IMR-90 (cell line): Measurements from ENCODE around the gene ZNF214. TPM values are rescaled to one million over a fixed set of nuclear protein-coding genes. Genes with fewer than 3 reads are reported as not detected.

Experiments
- ATAC-seq: fragments of 200-7000 bp; cut with Tn5 transposase; 2 replicates; pipeline ENCODE4 v1.9.1; 2020; ENCODE audit warnings: low read depth, mild to moderate bottlenecking, moderate library complexity
- BruUV-seq: library from RNA; stranded (reverse); fragments of 400-500 nt; replicated peaks from 2 replicates; lab custom pipeline; 2021; lab: Mats Ljungman, UMichigan
- CTCF ChIA-PET: fragments of 300-600 bp; formaldehyde crosslinking; extraction: SDS; loops from one replicate; lab custom pipeline; 2021; ENCODE audit warnings: antibody characterized with exemption; lab: Yijun Ruan, JAX
- POLR2A ChIA-PET: fragments of 300-600 bp; sonication (Branson Sonifier 250); formaldehyde crosslinking; loops from one replicate; lab custom pipeline; 2022; ENCODE audit warnings: antibody characterized with exemption; ENCODE audit not compliant: unreplicated experiment; lab: Charles Lee
- DNase-seq: peaks from one replicate; pipeline ENCODE4 v3.0.0; 2013
- H2AFZ ChIP-seq: replicated peaks from 2 replicates; pipeline ENCODE3; 2013; ENCODE audit warnings: low read length, mild to moderate bottlenecking; ENCODE audit not compliant: poor library complexity
- H2AK5ac ChIP-seq: 2 replicates; pipeline ENCODE4 v1.6.1; 2013; ENCODE audit warnings: low read depth, low read length, inconsistent platforms
- H2AK9ac ChIP-seq: replicated peaks from 2 replicates; pipeline ENCODE3; 2013; ENCODE audit warnings: mild to moderate bottlenecking, low read depth, low read length, moderate library complexity; ENCODE audit not compliant: poor library complexity
- H2BK120ac ChIP-seq: 2 replicates; pipeline ENCODE4 v1.6.1; 2013; ENCODE audit warnings: low read depth, low read length, inconsistent platforms
- H2BK15ac ChIP-seq: 3 replicates; pipeline ENCODE4 v1.6.1; 2013; ENCODE audit warnings: low read depth, low read length, inconsistent platforms
- H2BK20ac ChIP-seq: 2 replicates; pipeline ENCODE4 v1.6.1; 2013; ENCODE audit warnings: low read depth, mild to moderate bottlenecking, inconsistent platforms, low read length, moderate library complexity
- H2BK5ac ChIP-seq: 2 replicates; pipeline ENCODE4 v1.6.1; 2013; ENCODE audit warnings: mild to moderate bottlenecking, low read depth, low read length, inconsistent platforms; ENCODE audit not compliant: poor library complexity, severe bottlenecking
- H3K14ac ChIP-seq: replicated peaks from 2 replicates; pipeline ENCODE4 v1.6.1; 2013; ENCODE audit warnings: low read depth, low read length, inconsistent platforms
- H3K18ac ChIP-seq: 2 replicates; pipeline ENCODE4 v1.6.1; 2013; ENCODE audit warnings: low read depth, low read length, control low read depth
- H3K23ac ChIP-seq: 2 replicates; pipeline ENCODE4 v1.6.1; 2013; ENCODE audit warnings: low read depth, low read length, inconsistent platforms
- H3K27ac ChIP-seq: 2 replicates; pipeline ENCODE4 v1.5.1; 2013; ENCODE audit warnings: mild to moderate bottlenecking, control low read depth, low read length; ENCODE audit not compliant: insufficient read depth
- H3K27me3 ChIP-seq: 2 replicates; pipeline ENCODE4 v1.6.1; 2013; ENCODE audit warnings: low read length; ENCODE audit not compliant: control insufficient read depth, insufficient read depth
- H3K36me3 ChIP-seq: 2 replicates; pipeline ENCODE4 v1.6.1; 2013; ENCODE audit warnings: low read length, mixed read lengths; ENCODE audit not compliant: control insufficient read depth, insufficient read depth
- H3K4ac ChIP-seq: 2 replicates; pipeline ENCODE4 v1.6.1; 2013; ENCODE audit warnings: low read depth, low read length, inconsistent platforms
- H3K4me1 ChIP-seq: 2 replicates; pipeline ENCODE4 v1.6.1; 2013; ENCODE audit warnings: low read length, mixed read lengths; ENCODE audit not compliant: control insufficient read depth, insufficient read depth
- H3K4me2 ChIP-seq: 2 replicates; pipeline ENCODE4 v1.6.1; 2013; ENCODE audit warnings: low read depth, mild to moderate bottlenecking, control low read depth, low read length, moderate library complexity
- H3K4me3 ChIP-seq: 2 replicates; pipeline ENCODE4 v1.5.1; 2013; ENCODE audit warnings: low read depth, mild to moderate bottlenecking, control low read depth, low read length, moderate library complexity; ENCODE audit not compliant: insufficient read depth
- H3K56ac ChIP-seq: 2 replicates; pipeline ENCODE4 v1.6.1; 2013; ENCODE audit warnings: low read length, inconsistent platforms; ENCODE audit not compliant: insufficient read depth; ENCODE audit errors: extremely low read depth
- H3K79me1 ChIP-seq, 2 experiments: 2 replicates each; pipeline ENCODE4 v1.6.1; 2013; ENCODE audit warnings: low read length in 2 of 2, inconsistent platforms in 1 of 2, low read depth in 1 of 2
- H3K9ac ChIP-seq: 2 replicates; pipeline ENCODE4 v1.6.1; 2013; ENCODE audit warnings: low read depth, low read length, control low read depth
- H3K9me1 ChIP-seq: 2 replicates; pipeline ENCODE4 v1.6.1; 2013; ENCODE audit warnings: low read length, inconsistent platforms; ENCODE audit not compliant: insufficient read depth
- H3K9me3 ChIP-seq: 2 replicates; pipeline ENCODE4 v1.6.1; 2013; ENCODE audit warnings: low read length; ENCODE audit not compliant: control insufficient read depth, insufficient read depth
- H4K20me1 ChIP-seq: 2 replicates; pipeline ENCODE4 v1.6.1; 2013; ENCODE audit warnings: low read length, inconsistent platforms; ENCODE audit not compliant: insufficient read depth
- H4K5ac ChIP-seq: 2 replicates; pipeline ENCODE4 v1.6.1; 2013; ENCODE audit warnings: mild to moderate bottlenecking, low read depth, low read length, control low read depth
- H4K8ac ChIP-seq, 2 experiments: 2 replicates each; pipeline ENCODE4 v1.6.1; 2013; ENCODE audit warnings: low read depth in 2 of 2, low read length in 2 of 2, control low read depth in 1 of 2, inconsistent platforms in 1 of 2
- H4K91ac ChIP-seq: 2 replicates; pipeline ENCODE4 v1.6.1; 2013; ENCODE audit warnings: low read depth, low read length, inconsistent platforms; ENCODE audit not compliant: insufficient read depth
- BHLHE40 ChIP-seq: fragments of 150-350 bp; IDR thresholded peaks from 2 replicates; pipeline ENCODE4 v1.6.1; 2016; ENCODE audit warnings: mild to moderate bottlenecking, low read depth, low read length
- CTCF ChIP-seq: conservative IDR thresholded peaks from 2 replicates; pipeline ENCODE4 v1.5.1; 2012; ENCODE audit warnings: mild to moderate bottlenecking, low read depth, low read length, improper control_type of control experiment
- MAZ ChIP-seq: IDR thresholded peaks from 2 replicates; pipeline ENCODE4 v1.6.1; 2012; ENCODE audit warnings: low read depth, mild to moderate bottlenecking, low read length, improper control_type of control experiment, moderate library complexity, borderline replicate concordance
- MXI1 ChIP-seq: IDR thresholded peaks from 2 replicates; pipeline ENCODE4 v1.6.1; 2012; ENCODE audit warnings: low read depth, mild to moderate bottlenecking, low read length, moderate library complexity, borderline replicate concordance
- RAD21 ChIP-seq: IDR thresholded peaks from 2 replicates; pipeline ENCODE4 v1.6.1; 2012; ENCODE audit warnings: low read length, improper control_type of control experiment
- dilution Hi-C: fragments of 300-500 bp; cut with HindIII; formaldehyde crosslinking; loops from one replicate; pipeline ENCODE4 v1.14.3; 2018; ENCODE audit warnings: low sequenced_read_pairs; ENCODE audit not compliant: unreplicated experiment
- in situ Hi-C: fragments of 300-500 bp; cut with MboI; formaldehyde crosslinking; loops from 3 replicates; pipeline ENCODE4 v1.14.3; 2019; ENCODE audit warnings: low sequenced_read_pairs, inconsistent platforms, mixed read lengths
- intact Hi-C: fragments of 100-400 bp; cut with micrococcal nuclease; formaldehyde crosslinking; loops from 2 replicates; pipeline ENCODE4 v1.10.0; 2022
- polyA plus RNA-seq, 3 experiments: library from polyadenylated mRNA; depleted of rRNA; stranded (reverse); fragments of >200 nt; gene quantifications; 2 replicates each; pipeline ENCODE4 v1.2.3, GENCODE V29; 2012; ENCODE audit warnings: low replicate concordance in 1 of 3
- total RNA-seq: library from RNA; depleted of rRNA; stranded (reverse); fragments of >200 nt; gene quantifications from 2 replicates; pipeline ENCODE4 v1.2.3, GENCODE V29; 2012

Gene ZNF214
- total and polyA plus RNA-seq, 2 of the 4 experiments (the other 2 are of a cell fraction) = 0.82 to 2.5 TPM

GRCh38 chr11:6995703-6996102, 24.4 kb downstream of the ZNF214 start:
- CTCF ChIA-PET = interaction anchor here (1.2 kb wide), 1 partner anchor 183 kb away, joined by 4 read pairs; no protein-coding TSS in a partner anchor
- intact Hi-C loops = no loop called here
- Histone ChIP-seq H4K91ac (no peak overlapping the region), H4K20me1 (no peaks in the 10 kb centered on the region), H4K8ac (no peak overlapping the region), H3K18ac (no peak overlapping the region), H2BK5ac (no peak overlapping the region), H2AFZ (no peak overlapping the region), H2AK5ac (no peak overlapping the region), H3K79me1 (no peaks in the 10 kb centered on the region), H3K4me2 (no peak overlapping the region), H2BK15ac (no peak overlapping the region), H3K36me3 (no peaks in the 10 kb centered on the region), H3K4ac (no peak overlapping the region), H4K5ac (no peak overlapping the region), H3K4me1 (peaks cover 12% of the 10 kb centered on the region), H3K4me3 (no peak overlapping the region), H3K9me3 (no peaks in the 10 kb centered on the region), H2BK20ac (0 out of 2 replicates have a peak overlapping the region, but pooled peaks have one; percentile 18), H3K9ac (no peak overlapping the region), H3K56ac (no peak overlapping the region), H3K27me3 (no peaks in the 10 kb centered on the region), H2AK9ac (no peak overlapping the region), H3K27ac (no peak overlapping the region), H3K9me1 (peaks cover 10% of the 10 kb centered on the region; the same call in 1 of the 2 replicates), H3K14ac (no peak overlapping the region), H2BK120ac (no peak overlapping the region), H3K23ac (no peak overlapping the region)
- no peak for TF ChIP-seq CTCF
- TF ChIP-seq MXI1 = no peak
- TF ChIP-seq BHLHE40 = no peak
- TF ChIP-seq RAD21 = no peak
- no peak for TF ChIP-seq MAZ
- ATAC-seq = no peak
- dilution Hi-C loops = no loop called here
- BruUV-seq = no TSS peak
- in situ Hi-C loops = no loop called here
- POLR2A ChIA-PET = no interaction called here
- no peak for DNase-seq
